HG02938 (cell line): Measurements from ENCODE around the gene PPP2R2C.

Experiments used
- ATAC-seq: cut with Tn5 transposase; IDR thresholded peaks from one replicate; pipeline ENCODE4 v1.9.1; 2021; ENCODE audit warnings: mild to moderate bottlenecking, moderate library complexity; ENCODE audit not compliant: unreplicated experiment

PPP2R2C gene

DNA sequence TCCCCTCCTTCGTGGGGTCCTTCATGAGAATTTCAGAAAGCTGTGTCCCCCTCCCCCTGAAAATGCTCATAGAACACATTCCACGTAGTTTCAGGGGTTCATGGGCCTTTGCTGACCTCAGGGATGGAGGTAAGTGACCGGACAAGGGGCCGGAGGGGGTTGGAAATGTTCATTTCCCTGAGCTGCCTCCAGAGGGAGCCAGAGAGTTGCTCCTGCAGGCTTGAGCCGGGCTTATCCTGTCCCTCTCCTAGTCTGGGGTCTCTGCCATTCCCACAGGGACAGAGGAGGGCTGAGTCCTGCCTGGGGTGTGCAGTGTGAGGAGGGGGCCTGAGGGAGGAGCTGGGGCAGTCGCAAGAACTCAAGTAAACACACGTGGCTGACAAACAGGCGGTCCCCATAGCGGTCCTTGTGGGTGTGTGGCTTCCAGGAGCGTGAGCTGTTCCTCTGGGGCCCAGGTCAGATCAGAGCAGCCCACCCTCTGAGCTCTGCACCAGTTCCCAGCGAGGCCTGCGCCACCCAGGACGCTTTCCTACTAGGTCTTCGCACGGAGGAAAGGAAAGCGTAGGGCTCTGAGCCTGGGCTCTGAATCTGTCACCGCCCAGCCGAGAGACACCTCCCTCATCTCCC, 140.3 kb downstream of the PPP2R2C start:
- no peak for ATAC-seq

DNA sequence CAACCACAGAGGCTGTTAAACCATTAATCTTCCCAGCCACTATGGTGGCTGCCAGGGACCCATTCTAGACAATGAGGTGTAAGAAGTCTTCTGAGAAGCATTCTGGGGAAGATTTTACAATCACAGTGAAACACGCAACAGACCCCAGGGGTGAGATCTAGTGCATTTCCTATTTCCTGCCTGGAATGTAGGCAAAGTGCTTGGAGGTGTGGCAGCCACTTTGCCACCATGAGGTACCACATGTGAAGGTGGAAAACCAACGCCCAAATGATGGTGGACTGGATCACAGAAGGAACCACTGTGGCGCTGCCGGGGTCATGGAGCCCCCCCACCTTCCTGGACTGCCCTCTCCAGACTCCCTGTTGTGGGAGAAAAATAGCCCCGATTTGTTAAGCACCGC, 140.9 kb downstream of the PPP2R2C start:
- no peak for ATAC-seq

DNA sequence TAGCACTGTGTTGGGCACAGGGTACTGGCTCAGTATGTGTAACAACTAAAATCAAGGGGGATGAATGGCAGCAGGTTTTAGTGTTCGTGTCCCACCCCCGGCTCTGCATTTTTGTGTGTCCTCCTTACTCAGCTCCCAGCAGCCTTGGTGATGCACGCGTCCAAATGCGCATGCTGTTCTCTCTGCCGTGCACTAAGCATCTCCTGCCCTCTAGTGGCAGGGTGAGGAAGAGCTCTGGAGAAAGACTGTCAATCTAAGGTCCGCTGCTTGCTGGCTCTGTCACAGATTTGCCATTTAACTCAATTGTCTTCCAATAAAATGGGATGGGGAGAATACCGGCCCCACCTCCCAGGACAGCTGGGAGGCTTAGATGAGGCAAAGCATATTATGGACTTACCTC, 141.4 kb downstream of the PPP2R2C start:
- ATAC-seq: no peak

DNA sequence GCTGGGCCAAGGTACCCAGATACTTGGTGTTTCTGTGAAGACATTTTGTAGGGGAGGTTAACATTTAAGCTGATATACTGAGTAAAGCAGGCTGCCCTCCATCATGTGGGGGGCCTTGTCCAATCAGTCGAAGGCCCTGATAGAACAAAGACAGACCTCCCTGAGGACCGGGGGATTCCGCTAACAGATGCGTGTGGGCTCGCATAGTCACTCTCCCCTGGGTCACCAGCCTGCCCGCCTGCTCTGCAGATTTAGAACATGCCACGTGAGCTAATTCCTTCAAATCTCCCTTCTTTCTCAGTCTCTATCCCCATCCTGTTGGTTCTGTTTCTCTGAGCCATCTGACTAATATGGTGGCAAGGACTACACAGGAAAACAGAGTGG, 142.0 kb downstream of the PPP2R2C start:
- ATAC-seq: no peak

DNA sequence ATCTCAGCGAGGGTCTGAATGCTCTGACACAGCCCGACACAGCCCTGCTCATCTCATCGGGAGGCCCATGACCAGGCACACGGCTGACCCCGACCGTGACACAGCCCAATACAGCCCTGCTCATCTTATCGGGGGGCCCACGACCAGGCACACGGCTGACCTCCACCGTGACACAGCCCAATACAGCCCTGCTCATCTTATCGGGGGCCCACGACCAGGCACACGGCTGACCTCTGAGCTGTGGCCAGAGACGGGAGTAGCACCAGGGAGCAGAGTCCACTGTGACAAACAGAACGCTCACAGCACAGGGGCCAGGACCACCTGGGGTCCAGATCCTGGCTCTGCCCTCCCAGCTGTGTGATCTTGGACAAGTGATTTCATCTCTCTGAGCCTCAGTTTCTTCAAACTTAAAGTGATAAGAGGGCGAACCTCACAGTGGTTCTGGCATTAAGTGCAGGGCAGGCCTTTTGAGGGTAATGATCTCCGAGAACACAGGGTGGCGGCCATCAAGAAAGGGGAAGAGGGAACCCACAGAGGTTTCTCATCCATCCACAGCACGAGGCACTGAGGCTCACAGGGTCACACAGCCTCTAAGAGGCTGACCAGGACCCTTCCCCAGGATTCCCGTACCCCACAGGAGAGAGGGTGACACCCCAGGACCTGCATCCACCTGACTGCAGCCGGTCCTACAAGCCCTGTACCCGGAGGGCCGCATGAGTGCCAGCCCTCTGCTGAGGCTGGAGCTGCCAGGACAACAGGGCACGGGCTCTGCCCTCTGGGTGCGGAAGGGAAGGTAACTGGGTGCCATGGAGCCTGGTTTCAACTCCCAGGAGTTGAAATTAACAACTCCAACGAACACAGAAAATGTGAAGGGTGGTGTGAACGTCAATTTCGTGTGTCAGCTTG, 142.7 kb downstream of the PPP2R2C start:
- no peak for ATAC-seq

DNA sequence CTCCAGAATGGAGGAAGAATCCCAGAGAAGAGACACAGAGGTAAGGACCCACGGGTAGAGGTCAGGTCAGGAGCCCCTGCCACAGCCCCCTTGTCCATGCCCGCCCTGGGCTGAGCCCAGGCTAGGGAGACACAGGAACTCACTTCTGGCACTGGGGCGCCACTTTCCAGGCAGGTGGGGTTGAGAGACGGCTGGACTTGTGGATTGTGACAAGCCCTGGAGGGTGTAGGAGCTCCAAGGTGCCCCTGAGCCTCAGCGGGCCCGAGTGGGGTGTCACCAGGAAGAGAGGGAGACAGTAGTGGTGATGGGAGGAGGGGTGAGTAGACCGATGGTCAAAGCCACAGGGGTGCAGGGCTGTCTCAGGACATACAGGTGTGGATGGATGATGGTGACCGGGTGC, 143.9 kb downstream of the PPP2R2C start:
- no peak for ATAC-seq

DNA sequence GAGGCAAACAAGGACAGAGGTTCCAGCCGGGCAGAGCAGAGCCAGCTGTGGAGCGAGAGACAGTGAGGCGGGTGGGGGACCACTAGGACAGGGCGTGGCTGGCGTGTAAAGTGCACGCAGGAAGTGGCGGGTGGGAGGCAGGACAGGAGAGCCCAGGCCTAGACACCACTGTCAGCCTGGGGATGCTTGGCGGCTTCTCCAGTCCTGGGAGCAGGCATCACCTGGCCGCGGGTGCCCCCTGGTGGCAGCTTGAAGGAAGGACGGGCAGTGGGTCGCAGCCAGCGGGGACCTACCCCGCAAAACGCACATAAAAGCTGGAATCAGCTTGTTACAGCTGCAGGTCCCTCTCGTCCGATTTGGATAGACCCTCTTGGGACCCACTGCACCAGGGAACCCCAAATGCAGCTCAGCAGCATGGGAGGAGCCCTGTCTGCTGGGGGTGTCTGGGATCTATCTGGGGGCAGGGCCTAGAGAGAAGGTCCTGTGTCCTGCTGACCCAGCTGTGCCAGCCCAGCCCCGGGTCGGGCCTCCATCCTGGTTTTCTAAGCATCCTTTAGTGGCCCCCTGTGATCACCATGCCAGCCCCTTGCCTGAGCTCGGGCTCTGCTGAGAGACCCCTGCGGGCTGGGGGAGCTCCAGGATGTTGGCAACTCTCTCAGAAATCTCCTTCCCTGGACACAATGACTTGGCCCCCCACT, 145.0 kb downstream of the PPP2R2C start:
- peak; percentile 50 for ATAC-seq

DNA sequence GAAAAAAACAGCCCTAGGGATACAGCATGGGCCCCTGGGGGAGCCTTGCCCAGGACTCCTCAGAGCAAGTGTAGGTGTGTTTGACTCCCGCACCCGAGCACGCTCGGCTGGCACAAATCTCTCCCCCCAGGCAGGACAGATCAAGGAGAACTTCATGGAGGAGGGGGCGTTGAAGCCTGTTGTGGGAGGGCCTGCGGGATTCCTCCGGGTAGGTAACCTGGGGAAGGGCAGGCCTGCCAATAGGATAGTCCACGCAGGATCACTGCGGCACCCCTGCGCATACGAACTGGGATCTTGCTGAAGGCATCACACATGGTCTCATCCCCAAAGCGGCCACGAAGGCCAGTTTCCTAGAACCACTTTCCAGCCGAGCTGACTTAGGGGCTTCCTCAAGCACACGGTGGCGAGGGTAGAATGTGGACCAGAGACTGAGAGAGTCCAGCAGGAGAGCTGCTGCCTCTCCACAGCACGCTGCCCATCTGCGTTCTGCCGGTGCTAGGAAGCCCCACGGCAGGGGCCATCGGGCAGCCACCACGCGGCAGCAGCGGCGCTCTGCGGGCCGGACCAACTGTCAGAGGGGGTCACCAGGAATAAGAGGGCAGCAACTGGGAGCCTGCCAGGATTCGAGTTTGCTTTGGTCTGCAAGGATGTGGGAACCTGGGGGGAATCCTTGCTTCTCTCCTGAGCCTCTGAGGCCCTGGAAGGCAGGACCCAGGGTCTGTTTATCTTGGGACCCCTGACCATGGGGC, 145.9 kb downstream of the PPP2R2C start:
- no peak for ATAC-seq

DNA sequence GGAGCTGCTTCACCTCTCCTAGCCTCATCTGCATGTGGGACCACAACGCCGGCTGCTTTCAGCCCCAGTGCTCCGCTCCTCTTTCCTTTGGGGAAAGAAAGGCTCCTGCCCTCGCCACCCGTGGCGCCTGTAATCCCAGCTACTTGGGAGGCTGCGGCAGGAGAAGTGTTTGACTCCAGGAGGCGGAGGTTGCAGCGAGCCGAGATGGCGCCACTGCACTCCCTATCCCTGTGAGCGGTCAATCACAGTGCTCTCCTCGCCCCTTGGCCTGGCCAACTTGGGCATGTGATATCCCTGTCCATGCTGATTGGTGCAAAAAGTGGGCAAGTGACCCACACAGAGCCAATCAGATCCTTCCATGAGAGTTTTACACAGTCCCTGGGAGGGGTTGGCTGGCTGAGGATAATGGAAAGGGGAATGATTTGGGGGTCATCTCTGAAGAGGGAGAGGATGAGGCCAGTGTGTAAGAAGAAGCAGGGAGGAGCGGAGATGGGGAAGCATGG, 146.6 kb downstream of the PPP2R2C start:
- ATAC-seq: no peak

DNA sequence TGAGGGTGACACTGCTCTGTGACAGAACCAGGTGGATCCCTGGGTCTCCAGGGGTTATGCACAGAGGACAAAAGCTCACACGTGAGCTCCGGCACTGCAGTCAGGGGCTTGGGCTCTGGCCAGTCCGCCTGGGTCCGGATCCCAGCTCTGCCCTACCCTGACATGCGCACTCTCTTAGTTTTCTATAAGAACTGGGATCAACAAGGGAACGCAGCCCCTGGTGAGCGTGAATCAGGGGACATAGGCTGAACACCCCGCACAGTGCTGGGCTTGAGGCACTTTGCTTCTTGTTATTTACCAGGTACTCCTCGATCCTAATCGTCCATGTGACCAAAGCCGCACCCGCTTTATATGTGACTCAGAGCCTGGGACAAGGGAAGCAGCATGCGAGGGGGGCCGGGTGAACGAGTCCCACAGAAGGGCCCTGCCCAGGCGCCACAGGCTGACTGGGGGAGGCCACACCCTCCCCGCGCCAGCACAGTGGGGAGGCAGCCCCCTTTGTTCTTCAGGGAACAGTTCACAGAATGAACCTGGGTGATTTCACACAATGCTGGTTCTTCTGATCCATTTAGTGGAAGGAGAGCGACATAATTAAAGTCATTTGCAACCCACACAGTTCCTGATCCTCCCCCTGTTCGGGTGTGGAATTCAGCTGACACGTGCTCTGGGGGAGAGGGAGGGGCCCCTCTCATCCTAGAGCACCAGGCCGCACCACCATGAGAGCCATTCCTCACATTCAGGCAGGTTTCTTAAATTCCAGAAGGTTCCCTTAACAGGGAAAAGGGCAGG, 147.2 kb downstream of the PPP2R2C start:
- no peak for ATAC-seq

DNA sequence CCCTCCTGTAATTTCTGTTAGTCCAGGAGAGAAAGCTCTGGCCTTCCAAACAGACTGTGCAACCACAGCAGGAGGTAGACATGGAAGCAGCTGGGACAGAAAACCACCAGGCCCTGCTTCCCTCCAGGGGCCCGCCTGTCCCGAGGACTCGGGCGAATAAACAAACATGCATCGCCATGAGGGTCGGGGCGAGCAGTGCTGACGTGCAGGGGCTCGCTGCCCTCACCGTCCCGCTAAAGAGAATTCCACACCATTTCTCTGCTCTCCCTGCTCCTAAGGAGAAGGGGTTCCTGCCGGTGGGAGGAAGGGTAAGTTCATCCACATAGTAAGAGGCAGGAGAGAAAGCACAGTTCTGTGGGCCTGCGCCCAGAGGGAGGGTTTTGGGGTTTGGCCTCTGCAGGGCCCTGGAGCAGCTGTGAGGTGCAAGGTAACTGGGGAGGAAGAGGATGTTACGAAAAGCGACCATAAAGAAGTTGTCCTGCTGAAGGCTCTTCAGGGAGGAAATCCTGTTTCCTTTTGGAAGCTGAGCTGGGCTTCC, 147.9 kb downstream of the PPP2R2C start:
- ATAC-seq: no peak

DNA sequence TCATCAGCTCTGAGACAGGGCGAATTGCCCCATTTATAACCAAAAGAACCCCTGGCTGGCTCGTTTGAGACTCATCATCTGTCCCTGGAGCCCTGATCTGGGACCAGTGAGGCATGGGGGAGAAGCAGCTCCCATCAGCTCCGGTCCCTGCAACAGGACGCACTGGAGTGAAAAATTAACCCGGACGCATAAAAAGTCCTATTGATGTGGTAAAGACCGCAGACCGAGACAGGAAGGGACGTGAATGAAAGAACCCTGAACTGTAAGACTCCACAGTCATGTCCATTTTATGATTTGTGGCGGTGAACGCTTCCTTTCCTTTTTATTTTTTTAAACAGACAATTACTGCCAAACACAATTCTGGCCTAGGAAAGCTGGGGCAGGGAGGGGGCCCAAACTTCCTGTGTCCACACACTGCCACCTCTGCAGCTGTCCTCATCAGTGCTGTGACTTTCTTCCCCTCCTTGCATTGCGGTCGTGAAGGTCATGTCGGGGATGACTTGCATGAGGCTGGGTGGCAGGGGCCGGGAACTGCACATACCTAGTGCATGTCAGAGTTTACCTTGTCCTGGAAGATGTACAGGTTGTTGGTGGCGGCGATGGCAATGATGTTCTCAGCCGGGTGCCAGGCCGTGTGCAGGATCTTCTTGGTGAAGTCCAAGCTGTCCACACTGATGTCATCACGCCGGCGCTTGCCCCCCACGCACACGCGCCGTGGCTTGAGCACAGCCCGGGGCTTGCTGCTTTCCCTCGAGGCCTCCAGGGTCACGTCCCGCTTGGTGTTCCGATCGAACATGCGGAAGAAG, 149.4 kb downstream of the PPP2R2C start:
- peak; percentile 39 for ATAC-seq

DNA sequence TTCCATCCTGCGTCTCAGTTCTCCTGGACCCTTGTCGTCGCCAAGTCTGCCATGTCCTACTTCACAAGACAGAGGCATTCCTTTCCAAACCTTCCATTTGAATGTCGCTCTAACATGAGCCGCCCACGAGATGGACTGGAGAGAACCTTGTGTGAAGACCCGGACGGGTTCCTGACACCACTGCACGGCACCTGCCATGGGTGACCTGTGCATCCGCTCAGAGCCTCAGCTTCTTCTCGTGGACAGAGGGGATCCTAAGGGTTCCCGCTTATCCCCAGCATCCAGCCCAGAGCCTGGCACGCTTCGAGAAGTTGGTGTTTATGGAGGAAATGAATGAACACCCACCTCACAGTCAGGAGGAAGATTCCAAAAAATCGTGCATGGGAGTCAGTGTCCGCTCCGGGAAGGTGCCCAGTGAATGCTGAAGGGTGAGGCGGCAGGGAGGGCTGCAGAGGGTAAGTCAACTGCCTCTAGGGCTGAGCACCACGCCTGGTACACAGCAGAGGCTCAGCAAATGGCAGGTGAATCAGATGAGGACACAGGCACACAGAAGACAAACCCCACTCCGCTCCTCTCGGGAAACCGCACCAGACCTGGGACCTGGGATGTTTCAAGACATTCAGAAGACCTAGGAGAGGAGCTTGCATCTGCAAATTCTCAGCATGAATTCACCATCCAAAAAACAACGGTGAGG, 150.2 kb downstream of the PPP2R2C start:
- no peak for ATAC-seq

DNA sequence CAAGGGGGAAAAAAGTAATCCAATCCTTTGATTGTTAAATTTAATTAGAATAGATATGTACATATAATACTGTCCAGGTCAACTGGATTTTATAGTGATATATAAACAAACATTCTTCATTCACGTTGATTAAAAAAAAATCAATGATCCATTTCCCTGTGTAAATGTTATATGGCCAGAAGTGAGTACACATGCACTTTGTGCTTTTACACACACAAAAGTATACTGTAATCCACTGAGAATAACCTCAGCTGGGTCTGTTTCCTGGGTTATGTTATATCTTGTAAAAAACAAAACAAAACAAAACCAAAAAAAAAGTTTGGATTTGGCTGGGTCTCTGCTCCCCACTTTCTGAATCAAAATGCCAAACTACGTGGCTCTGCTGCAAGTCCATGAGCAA, 151.1 kb downstream of the PPP2R2C start:
- no peak for ATAC-seq

DNA sequence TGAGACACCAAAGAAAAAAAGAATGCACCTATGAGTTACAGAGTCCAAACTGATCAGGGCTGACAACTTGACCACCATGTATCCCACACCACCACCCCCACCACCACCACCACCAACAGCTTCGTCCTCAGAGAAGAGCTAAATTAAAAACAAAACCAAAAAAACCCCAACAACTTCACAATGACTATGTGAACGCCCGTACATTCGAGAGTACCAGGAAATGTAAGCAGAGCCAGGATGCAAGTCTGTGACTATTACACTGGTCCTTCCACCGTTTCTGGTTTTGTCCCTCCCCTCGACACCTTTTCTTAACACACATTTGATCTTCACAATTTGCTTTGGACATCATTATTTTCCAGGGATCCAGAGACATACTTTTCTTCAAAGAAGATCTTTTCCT, 151.8 kb downstream of the PPP2R2C start:
- no peak for ATAC-seq

DNA sequence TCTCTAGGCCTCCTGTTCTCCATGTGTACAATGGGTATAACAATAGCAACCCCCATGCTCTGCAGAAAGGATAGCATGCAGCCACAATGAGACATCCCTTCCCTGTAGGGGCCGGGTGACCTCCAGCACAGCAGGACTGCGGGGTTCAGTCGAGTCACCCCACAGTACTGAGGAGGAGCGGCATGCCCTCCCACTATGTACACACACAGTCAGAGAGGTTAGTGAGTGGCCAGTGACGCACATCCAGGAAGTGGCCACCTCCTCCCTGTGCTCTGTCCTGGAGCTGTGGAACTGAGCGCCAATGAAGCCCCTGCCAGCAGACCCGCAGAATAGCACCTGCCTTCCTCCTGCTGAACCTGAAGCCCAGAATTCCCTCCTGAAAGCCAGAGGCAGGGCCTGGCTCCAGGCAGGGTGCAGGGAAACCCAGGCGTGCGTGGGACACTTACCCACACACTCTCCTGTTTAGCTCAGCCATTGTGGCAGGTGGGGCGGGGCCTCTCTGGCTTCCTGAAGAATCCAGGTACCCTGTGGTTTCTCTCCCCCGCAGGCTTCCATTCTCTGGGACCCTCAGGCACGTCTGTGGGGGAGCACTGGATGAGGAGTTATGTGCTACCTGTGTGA, 152.8 kb downstream of the PPP2R2C start:
- no peak for ATAC-seq

DNA sequence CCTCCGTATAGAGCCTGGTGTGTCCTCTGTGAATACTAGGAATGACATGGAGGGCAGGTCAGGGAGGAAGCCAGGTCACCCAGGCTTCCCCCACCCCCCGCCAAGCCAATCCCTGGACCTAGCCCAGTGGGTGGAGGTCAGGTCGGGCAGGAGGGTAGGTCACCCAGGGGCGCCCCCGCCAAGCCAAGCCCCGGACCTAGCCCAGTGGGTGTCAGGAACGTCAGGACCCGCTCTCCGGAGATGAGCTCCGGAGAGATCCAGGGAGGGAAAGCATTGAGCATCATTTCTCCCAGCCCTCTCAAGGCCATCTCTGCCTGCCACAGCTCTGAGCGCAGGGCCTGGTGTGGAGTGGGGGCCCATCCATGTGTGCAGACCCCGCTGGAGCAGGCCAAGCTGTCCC, 154.2 kb downstream of the PPP2R2C start:
- no peak for ATAC-seq

DNA sequence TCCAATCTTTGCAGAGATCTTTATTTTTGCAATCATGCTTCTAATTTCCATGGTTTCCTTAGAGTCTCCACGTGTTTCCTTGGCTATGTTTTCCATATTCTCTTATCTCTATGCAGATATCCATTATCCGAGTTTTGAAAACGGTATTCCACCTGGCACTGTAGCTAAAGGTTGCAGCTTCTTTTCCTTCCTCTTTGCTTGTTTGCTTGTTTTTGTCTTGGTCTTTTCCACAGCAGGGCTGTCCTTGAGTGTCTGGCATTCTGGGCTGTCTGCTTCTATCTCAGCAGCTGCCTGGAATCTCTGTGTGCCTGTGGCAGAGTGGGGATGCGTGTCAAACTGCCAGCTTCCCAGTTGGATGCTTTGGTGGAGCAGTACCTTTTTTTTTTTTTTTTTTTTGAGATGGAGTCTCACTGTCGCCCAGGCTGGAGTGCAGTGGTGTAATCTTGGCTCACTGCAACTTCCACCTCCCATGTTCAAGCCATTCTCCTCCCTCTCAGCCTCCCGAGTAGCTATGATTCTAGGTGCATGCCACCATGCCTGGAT, 155.9 kb downstream of the PPP2R2C start:
- no peak for ATAC-seq
